Subcutaneous abdominal adipose tissue (tissue), 5 donors: ENCODE data around the gene DEAF1.

Source experiments
- H3K27ac ChIP-seq: one replicate; pipeline ENCODE4 v1.7.0; 2013; ENCODE audit warnings: low read depth, mild to moderate bottlenecking, inconsistent platforms, low read length, moderate library complexity
- H3K27me3 ChIP-seq, 5 donors: one replicate each; pipeline ENCODE4 v1.7.0; 2013; ENCODE audit warnings: low read length in 5 of 5, inconsistent platforms in 1 of 5; ENCODE audit not compliant: control insufficient read depth in 5 of 5, insufficient read depth in 4 of 5
- H3K36me3 ChIP-seq, 5 donors: one replicate each; pipeline ENCODE4 v1.7.0; 2013; ENCODE audit warnings: low read length in 5 of 5; ENCODE audit not compliant: control insufficient read depth in 5 of 5, insufficient read depth in 5 of 5
- H3K4me1 ChIP-seq, 5 donors: one replicate each; pipeline ENCODE4 v1.7.0; 2013; ENCODE audit warnings: low read length in 5 of 5, mild to moderate bottlenecking in 3 of 5, moderate library complexity in 1 of 5; ENCODE audit not compliant: control insufficient read depth in 5 of 5, insufficient read depth in 5 of 5
- H3K4me3 ChIP-seq, 5 donors: one replicate each; pipeline ENCODE4 v1.7.0; 2013; ENCODE audit warnings: low read length in 5 of 5, low read depth in 1 of 5
- H3K9ac ChIP-seq, 5 donors: one replicate each; pipeline ENCODE4 v1.7.0; 2013; ENCODE audit warnings: low read length in 5 of 5, mild to moderate bottlenecking in 4 of 5, moderate library complexity in 3 of 5
- H3K9me3 ChIP-seq, 5 donors: one replicate each; pipeline ENCODE4 v1.7.0; 2013; ENCODE audit warnings: low read length in 5 of 5; ENCODE audit not compliant: control insufficient read depth in 5 of 5
- donor health status: healthy.
- donor health status: healthy.
- donor health status: healthy.
- donor health status: healthy.
- donor health status: healthy.

Gene DEAF1

GRCh38 chr11:680970-681369 is 14.1 kb downstream of the DEAF1 start:
- H3K27me3 ChIP-seq = no peaks in the 10 kb centered on the region
- H3K4me3 ChIP-seq = no peak overlapping the region
- H3K36me3 ChIP-seq = peaks cover 0 to 72% (median 36%) of the 10 kb centered on the region in 5 donors
- peaks cover 0 to 4% (median 0%) of the 10 kb centered on the region in 5 donors for H3K4me1 ChIP-seq
- no peak overlapping the region for H3K9ac ChIP-seq
- peaks cover 0 to 6% (median 0%) of the 10 kb centered on the region in 5 donors for H3K9me3 ChIP-seq
- H3K27ac ChIP-seq = no peak overlapping the region

- Histone ChIP-seq H3K27me3 (no peaks in the 10 kb centered on the region), H3K36me3 (peaks cover 0 to 71% (median 36%) of the 10 kb centered on the region in 5 donors), H3K9me3 (peaks cover 0 to 6% (median 0%) of the 10 kb centered on the region in 5 donors), H3K4me1 (peaks cover 0 to 4% (median 0%) of the 10 kb centered on the region in 5 donors), H3K4me3 (no peak overlapping the region), H3K27ac (no peak overlapping the region), H3K9ac (no peak overlapping the region)
These were observed 14.5 kb downstream of the DEAF1 start for GRCh38 chr11:680476-680875.

- Histone ChIP-seq H3K36me3 (peaks cover 0 to 72% (median 38%) of the 10 kb centered on the region in 5 donors), H3K9ac (no peak overlapping the region), H3K9me3 (peaks cover 0 to 6% (median 0%) of the 10 kb centered on the region in 5 donors), H3K4me3 (no peak overlapping the region), H3K27me3 (no peaks in the 10 kb centered on the region), H3K27ac (no peak overlapping the region), H3K4me1 (peaks cover 0 to 4% (median 0%) of the 10 kb centered on the region in 5 donors)
These were observed 15.5 kb downstream of the DEAF1 start for GRCh38 chr11:679271-680207.

- no peak overlapping the region for H3K9ac ChIP-seq
- no peaks in the 10 kb centered on the region for H3K27me3 ChIP-seq
- peaks cover 0 to 72% (median 43%) of the 10 kb centered on the region in 5 donors for H3K36me3 ChIP-seq
- no peak overlapping the region for H3K27ac ChIP-seq
- H3K9me3 ChIP-seq = peaks cover 0 to 6% (median 0%) of the 10 kb centered on the region in 5 donors
- H3K4me3 ChIP-seq = no peak overlapping the region
- H3K4me1 ChIP-seq = peaks cover 0 to 4% (median 0%) of the 10 kb centered on the region in 5 donors
These were observed 16.7 kb downstream of the DEAF1 start for GRCh38 chr11:678297-678696.

GRCh38 chr11:674406-674805 is 20.6 kb downstream of the DEAF1 start:
- Histone ChIP-seq H3K27ac (no peak overlapping the region), H3K9me3 (no peaks in the 10 kb centered on the region), H3K4me3 (no peak overlapping the region), H3K27me3 (no peaks in the 10 kb centered on the region), H3K36me3 (peaks cover 4 to 51% (median 34%) of the 10 kb centered on the region in 5 donors), H3K9ac (no peak overlapping the region), H3K4me1 (no peaks in the 10 kb centered on the region)

- Histone ChIP-seq H3K4me3 (no peak overlapping the region), H3K27me3 (no peaks in the 10 kb centered on the region), H3K27ac (no peak overlapping the region), H3K4me1 (no peaks in the 10 kb centered on the region), H3K9me3 (no peaks in the 10 kb centered on the region), H3K9ac (no peak overlapping the region), H3K36me3 (peaks cover 4 to 47% (median 33%) of the 10 kb centered on the region in 5 donors)
These were observed 21.2 kb downstream of the DEAF1 start for GRCh38 chr11:673866-674265.

DNA sequence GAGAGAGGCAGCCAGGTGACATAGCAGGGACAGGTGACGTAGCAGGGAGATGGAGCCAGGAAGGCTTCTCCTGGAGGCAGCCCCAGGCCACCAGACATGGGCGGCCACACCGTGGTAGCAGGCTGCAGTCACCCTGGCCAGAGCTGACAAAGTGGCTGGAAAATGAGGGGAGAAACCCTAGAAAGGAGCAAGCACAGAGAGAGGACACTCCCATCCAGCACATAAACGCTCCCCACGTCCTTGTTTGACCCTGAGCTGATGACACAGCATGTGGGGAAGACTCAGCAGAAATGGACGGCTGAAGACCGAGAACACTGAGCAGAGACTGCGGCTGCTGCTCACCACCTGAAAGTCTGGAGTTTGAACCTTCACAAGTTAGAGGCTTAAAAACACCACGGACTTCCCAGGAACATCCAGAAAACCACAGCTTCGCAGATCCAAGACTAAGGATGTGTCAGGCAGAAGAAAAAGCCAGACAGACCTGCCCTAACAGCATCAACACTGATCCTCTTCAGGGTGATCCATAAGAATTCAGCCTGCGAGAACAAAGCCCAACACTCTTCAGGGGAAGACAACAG is 29.2 kb downstream of the DEAF1 start:
- peak overlapping the region in 1 of 5 donors; percentile 48 for H3K9ac ChIP-seq
- H3K27me3 ChIP-seq = no peaks in the 10 kb centered on the region
- peaks cover 0 to 16% (median 9%) of the 10 kb centered on the region in 5 donors for H3K36me3 ChIP-seq
- no peaks in the 10 kb centered on the region for H3K9me3 ChIP-seq
- H3K27ac ChIP-seq = no peak overlapping the region
- H3K4me3 ChIP-seq = no peak overlapping the region
- H3K4me1 ChIP-seq = peaks cover 3 to 15% (median 11%) of the 10 kb centered on the region in 5 donors

DNA sequence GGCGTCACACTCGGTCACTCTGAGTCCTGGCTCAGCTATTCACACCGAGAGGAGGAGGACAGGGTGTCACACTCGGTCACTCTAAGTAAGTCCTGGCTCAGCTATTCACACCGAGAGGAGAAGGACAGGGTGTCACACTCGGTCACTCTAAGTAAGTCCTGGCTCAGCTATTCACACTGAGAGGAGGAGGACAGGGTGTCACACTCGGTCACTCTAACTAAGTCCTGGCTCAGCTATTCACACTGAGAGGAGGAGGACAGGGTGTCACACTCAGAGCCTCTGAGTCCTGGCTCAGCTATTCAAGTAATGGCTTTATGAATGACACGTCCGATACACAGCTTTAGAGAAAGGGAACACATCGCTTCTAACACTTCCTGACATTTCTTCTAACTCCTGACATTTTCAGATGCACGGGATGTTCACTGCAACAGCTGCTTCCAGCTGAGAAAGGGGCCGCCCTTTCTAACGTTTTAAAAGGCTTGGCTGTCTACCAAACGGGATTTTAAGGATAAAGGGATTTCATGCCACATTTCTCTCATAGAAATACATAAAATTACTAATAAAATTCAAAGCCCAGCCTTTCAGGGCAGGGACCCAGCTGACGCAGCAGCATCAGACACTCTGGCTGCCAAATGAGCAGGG is 29.8 kb downstream of the DEAF1 start:
- peaks cover 0 to 19% (median 15%) of the 10 kb centered on the region in 5 donors for H3K36me3 ChIP-seq
- no peaks in the 10 kb centered on the region for H3K9me3 ChIP-seq
- peak overlapping the region in 1 of 5 donors; percentile 1 for H3K4me3 ChIP-seq
- peaks cover 3 to 15% (median 11%) of the 10 kb centered on the region in 5 donors for H3K4me1 ChIP-seq
- H3K9ac ChIP-seq = no peak overlapping the region
- no peak overlapping the region for H3K27ac ChIP-seq
- H3K27me3 ChIP-seq = no peaks in the 10 kb centered on the region

DNA sequence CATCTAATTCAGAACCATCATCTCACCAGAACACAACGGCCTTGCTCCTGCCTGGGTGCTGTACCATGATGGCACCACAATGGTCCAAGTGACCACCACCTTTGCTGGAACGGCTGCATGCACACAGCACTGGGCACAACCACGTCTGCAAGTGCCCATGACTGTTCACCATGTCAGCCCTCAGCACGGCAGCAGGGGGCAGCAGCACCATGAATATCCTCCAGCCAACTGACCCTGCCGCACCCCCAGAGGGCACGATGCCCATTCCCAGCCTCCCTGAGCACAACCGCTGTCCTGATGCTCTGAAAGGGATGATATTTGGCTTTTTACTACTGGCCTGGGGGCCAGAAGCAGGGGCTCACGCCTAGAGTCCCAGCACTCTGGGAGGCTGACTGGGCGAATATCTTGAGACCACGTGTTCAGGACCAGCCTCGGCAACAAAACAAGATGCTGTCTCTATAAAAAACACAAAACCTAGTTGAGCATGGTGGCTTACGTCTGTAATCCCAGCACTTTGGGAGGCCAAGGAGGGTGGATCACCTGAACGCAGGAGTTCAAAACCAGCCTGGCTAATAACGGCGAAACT is 32.2 kb downstream of the DEAF1 start:
- peaks cover 3 to 18% (median 11%) of the 10 kb centered on the region in 5 donors for H3K4me1 ChIP-seq
- no peaks in the 10 kb centered on the region for H3K27me3 ChIP-seq
- no peak overlapping the region for H3K9ac ChIP-seq
- H3K9me3 ChIP-seq = no peaks in the 10 kb centered on the region
- H3K27ac ChIP-seq = no peak overlapping the region
- H3K36me3 ChIP-seq = peaks cover 0 to 40% (median 25%) of the 10 kb centered on the region in 5 donors
- H3K4me3 ChIP-seq = no peak overlapping the region
